ENCODE data around the gene APBA1.

- no peak for TF ChIP-seq CTCF (IDR thresholded peaks at IDR 0.05)
- no peak for TF ChIP-seq POLR2A (IDR thresholded peaks at IDR 0.05)
These were observed 152.5 kb downstream of the APBA1 start for GRCh38 chr9:69519470-69520240.
